AG09309 (cell line): Measurements from ENCODE around the gene FASN.

ENCODE experiments used
- DNase-seq: peaks from one replicate; pipeline ENCODE4 v3.0.0-alpha.2; 2010; ENCODE audit warnings: low read depth
- H3K4me3 ChIP-seq: 2 replicates; pipeline ENCODE4 v1.5.1; 2011; ENCODE audit warnings: mild to moderate bottlenecking, low read depth, low read length, moderate library complexity; ENCODE audit not compliant: control insufficient read depth
- CTCF ChIP-seq: IDR thresholded peaks from 2 replicates; pipeline ENCODE4 v1.5.1; 2011; ENCODE audit warnings: mild to moderate bottlenecking, low read depth, low read length, inconsistent platforms; ENCODE audit not compliant: insufficient read depth, control insufficient read depth; ENCODE audit errors: missing control alignments

The FASN gene

GRCh38 chr17:82121660-82122629 lies 23.9 kb upstream of the FASN start:
- no peak for DNase-seq
- no peak overlapping the region for H3K4me3 ChIP-seq
- no peak for TF ChIP-seq CTCF

- H3K4me3 ChIP-seq: no peak overlapping the region
- TF ChIP-seq CTCF: no peak
- no peak for DNase-seq
These were observed 23.2 kb upstream of the FASN start for GRCh38 chr17:82121246-82121645.

- peak; percentile 24 for DNase-seq
- no peak overlapping the region for H3K4me3 ChIP-seq
- no peak for TF ChIP-seq CTCF
These were observed 22.1 kb upstream of the FASN start for GRCh38 chr17:82120148-82120547.

- no peak for DNase-seq
- H3K4me3 ChIP-seq: no peak overlapping the region
- TF ChIP-seq CTCF: no peak
These were observed 20.9 kb upstream of the FASN start for GRCh38 chr17:82118815-82119380.

- DNase-seq: no peak
- no peak for TF ChIP-seq CTCF
- H3K4me3 ChIP-seq: no peak overlapping the region
These were observed 20.3 kb upstream of the FASN start for GRCh38 chr17:82118168-82118814.

GRCh38 chr17:82117139-82118090 lies 19.4 kb upstream of the FASN start:
- no peak overlapping the region for H3K4me3 ChIP-seq
- DNase-seq: no peak
- no peak for TF ChIP-seq CTCF
